Measurements from ENCODE around the gene OR5V1.
"Not testable (repeated sequence)": the region's sequence is repeated elsewhere in the genome, so short reads cannot be mapped to it uniquely, and the experiment has no call there.

OR5V1 gene

DNA sequence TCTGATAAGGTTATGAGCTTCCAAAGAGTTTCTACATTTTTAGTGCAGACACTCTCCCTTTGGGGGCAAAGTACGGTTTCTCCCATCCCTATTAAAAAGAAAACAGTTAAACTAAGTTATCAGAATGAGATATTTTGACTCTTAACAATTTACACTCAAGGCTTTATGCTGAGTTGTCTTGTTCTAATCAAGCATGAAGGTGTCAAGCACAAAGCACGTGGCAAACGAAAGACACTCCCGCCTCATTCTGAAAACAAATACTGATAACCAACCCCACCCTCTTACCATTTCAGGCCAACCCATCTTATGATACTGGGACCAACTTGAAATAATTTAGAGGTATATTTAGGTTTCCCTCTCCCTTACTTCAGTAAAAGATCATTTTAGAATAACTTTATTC, 42.9 kb downstream of the OR5V1 start:
- no peak overlapping the region for H3K4me3 ChIP-seq (ENCODE audit: low read depth, low read length)
- DNase-seq (ENCODE audit: low read depth): no peak
- TF ChIP-seq, protein P1, sequence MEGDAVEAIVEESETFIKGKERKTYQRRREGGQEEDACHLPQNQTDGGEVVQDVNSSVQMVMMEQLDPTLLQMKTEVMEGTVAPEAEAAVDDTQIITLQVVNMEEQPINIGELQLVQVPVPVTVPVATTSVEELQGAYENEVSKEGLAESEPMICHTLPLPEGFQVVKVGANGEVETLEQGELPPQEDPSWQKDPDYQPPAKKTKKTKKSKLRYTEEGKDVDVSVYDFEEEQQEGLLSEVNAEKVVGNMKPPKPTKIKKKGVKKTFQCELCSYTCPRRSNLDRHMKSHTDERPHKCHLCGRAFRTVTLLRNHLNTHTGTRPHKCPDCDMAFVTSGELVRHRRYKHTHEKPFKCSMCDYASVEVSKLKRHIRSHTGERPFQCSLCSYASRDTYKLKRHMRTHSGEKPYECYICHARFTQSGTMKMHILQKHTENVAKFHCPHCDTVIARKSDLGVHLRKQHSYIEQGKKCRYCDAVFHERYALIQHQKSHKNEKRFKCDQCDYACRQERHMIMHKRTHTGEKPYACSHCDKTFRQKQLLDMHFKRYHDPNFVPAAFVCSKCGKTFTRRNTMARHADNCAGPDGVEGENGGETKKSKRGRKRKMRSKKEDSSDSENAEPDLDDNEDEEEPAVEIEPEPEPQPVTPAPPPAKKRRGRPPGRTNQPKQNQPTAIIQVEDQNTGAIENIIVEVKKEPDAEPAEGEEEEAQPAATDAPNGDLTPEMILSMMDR (IDR thresholded peaks at IDR 0.05; ENCODE audit: insufficient read depth, low read depth, low read length, missing control alignments): no peak

DNA sequence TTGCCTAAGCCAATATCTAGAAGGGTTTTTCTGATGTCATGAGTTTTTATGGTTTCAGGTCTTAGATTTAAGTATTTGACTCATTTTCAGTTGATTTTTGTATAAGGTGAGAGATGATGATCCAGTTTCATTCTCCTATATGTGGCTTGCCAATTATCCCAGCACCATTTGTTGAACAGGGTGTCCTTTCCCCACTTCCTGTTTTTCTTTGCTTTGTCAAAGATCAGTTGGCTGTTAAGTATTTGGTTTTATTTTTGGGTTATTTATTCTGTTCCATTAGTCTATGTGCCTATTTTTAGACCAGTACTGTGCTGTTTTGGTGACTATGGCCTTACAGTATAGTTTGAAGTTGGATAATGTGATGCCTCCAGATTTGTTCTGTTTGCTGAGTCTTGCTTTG, 45.3 kb downstream of the OR5V1 start:
- H3K4me3 ChIP-seq (ENCODE audit: low read depth, low read length): not testable (repeated sequence)

GRCh38 chr6:29319931-29320330, 48.7 kb downstream of the OR5V1 start:
- DNase-seq (ENCODE audit: low read depth): no peak
- no peak overlapping the region for H3K4me3 ChIP-seq (ENCODE audit: low read depth, low read length)
- TF ChIP-seq, protein P1 (IDR thresholded peaks at IDR 0.05; ENCODE audit: insufficient read depth, low read depth, low read length, missing control alignments): no peak

More for the DNA sequence above, 45.3 kb downstream of the OR5V1 start:
- not testable (repeated sequence) for DNase-seq (ENCODE audit: low read depth)

All from GM12865 (cell line).